Measurements from ENCODE around the gene SCCPDH.

Gene SCCPDH

DNA sequence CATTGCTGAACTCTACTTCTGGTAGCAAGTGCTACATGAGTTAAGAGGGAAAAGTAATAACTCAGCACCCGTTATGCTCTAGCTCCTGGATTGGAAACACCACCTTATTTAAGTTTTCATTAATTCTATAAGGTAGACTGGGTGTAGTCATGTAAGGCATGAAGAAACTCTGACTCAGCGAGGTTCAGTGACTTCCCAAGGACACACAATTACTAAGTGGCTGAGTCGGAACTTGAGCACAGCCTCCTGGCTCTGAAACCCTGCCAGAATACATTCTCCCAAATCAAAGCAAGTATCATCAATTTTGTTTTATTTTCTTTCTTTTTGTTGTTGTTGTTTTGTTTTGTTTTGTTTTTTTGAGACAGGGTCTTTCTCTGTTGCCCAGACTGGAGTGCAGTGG is 29.1 kb upstream of the SCCPDH start:
- TF ChIP-seq EZH2 (optimal IDR thresholded peaks at IDR 0.05; ENCODE audit: low read depth, low read length) (no peak), EZH2phosphoT487 (IDR thresholded peaks at IDR 0.05; ENCODE audit: low read length) (no peak)
- TF ChIP-seq, protein P1, sequence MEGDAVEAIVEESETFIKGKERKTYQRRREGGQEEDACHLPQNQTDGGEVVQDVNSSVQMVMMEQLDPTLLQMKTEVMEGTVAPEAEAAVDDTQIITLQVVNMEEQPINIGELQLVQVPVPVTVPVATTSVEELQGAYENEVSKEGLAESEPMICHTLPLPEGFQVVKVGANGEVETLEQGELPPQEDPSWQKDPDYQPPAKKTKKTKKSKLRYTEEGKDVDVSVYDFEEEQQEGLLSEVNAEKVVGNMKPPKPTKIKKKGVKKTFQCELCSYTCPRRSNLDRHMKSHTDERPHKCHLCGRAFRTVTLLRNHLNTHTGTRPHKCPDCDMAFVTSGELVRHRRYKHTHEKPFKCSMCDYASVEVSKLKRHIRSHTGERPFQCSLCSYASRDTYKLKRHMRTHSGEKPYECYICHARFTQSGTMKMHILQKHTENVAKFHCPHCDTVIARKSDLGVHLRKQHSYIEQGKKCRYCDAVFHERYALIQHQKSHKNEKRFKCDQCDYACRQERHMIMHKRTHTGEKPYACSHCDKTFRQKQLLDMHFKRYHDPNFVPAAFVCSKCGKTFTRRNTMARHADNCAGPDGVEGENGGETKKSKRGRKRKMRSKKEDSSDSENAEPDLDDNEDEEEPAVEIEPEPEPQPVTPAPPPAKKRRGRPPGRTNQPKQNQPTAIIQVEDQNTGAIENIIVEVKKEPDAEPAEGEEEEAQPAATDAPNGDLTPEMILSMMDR (IDR thresholded peaks at IDR 0.05; ENCODE audit: low read length) = no peak
- no peaks in the 10 kb centered on the region for H3F3A ChIP-seq (ENCODE audit: insufficient read depth, low read length)
- H4K20me1 ChIP-seq (ENCODE audit: insufficient read depth, low read length) = no peaks in the 10 kb centered on the region
- H3K9ac ChIP-seq (ENCODE audit: low read length) = no peak overlapping the region
- no peak overlapping the region for H3K4me2 ChIP-seq (ENCODE audit: low read depth, low read length)
- H3K27me3 ChIP-seq (replicated peaks; ENCODE audit: insufficient read depth, low read length) = no peaks in the 10 kb centered on the region
- H3K27ac ChIP-seq (ENCODE audit: low read length) = no peak overlapping the region
- H3K9me2 ChIP-seq (replicated peaks; ENCODE audit: insufficient read depth, low read length) = no peaks in the 10 kb centered on the region
- H3K36me3 ChIP-seq (replicated peaks; ENCODE audit: insufficient read depth, low read length) = no peaks in the 10 kb centered on the region
- no peaks in the 10 kb centered on the region for H3K9me3 ChIP-seq (replicated peaks; ENCODE audit: insufficient read depth, low read length)
- no peak overlapping the region for H3K4me3 ChIP-seq (ENCODE audit: low read length)
- no peaks in the 10 kb centered on the region for H3K79me2 ChIP-seq (ENCODE audit: low read length)
- DNase-seq = no peak
- peaks cover 6% of the 10 kb centered on the region; the same call in 1 of the 2 replicates for H3K4me1 ChIP-seq (ENCODE audit: low read length)
- H2AFZ ChIP-seq (ENCODE audit: low read length) = no peak overlapping the region

DNA sequence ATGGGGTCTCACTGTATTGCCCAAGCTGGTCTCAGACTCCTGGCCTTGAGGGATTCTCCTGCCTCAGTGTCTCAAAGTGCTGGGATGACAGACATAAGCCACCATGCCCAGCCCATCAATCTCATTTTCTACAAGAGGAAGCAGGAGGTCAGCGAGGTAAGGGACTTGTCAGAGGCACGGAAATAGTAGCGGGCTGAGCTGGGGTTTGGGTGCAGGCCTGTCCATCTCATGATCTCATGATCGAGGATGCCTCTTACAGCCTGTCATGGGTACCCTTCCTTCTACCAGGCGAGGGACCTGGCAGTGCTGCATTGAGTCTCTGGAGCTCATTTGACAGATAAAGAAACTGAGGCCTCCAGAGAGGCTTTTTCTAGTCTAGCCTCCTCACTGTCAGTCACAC is 28.5 kb upstream of the SCCPDH start:
- Histone ChIP-seq H3K27ac (ENCODE audit: low read length) (no peak overlapping the region), H2AFZ (ENCODE audit: low read length) (no peak overlapping the region), H3K27me3 (replicated peaks; ENCODE audit: insufficient read depth, low read length) (no peaks in the 10 kb centered on the region), H3K9me2 (replicated peaks; ENCODE audit: insufficient read depth, low read length) (no peaks in the 10 kb centered on the region), H3K9me3 (replicated peaks; ENCODE audit: insufficient read depth, low read length) (no peaks in the 10 kb centered on the region), H3K4me3 (ENCODE audit: low read length) (no peak overlapping the region), H3K9ac (ENCODE audit: low read length) (no peak overlapping the region), H3K4me2 (ENCODE audit: low read depth, low read length) (no peak overlapping the region), H3K4me1 (ENCODE audit: low read length) (peaks cover 6% of the 10 kb centered on the region; the same call in 1 of the 2 replicates), H3K79me2 (ENCODE audit: low read length) (no peaks in the 10 kb centered on the region), H4K20me1 (ENCODE audit: insufficient read depth, low read length) (no peaks in the 10 kb centered on the region), H3K36me3 (replicated peaks; ENCODE audit: insufficient read depth, low read length) (no peaks in the 10 kb centered on the region), H3F3A (ENCODE audit: insufficient read depth, low read length) (no peaks in the 10 kb centered on the region)
- no peak for TF ChIP-seq EZH2phosphoT487 (IDR thresholded peaks at IDR 0.05; ENCODE audit: low read length)
- TF ChIP-seq EZH2 (optimal IDR thresholded peaks at IDR 0.05; ENCODE audit: low read depth, low read length) = no peak
- TF ChIP-seq, protein P1 (IDR thresholded peaks at IDR 0.05; ENCODE audit: low read length) = no peak
- no peak for DNase-seq

DNA sequence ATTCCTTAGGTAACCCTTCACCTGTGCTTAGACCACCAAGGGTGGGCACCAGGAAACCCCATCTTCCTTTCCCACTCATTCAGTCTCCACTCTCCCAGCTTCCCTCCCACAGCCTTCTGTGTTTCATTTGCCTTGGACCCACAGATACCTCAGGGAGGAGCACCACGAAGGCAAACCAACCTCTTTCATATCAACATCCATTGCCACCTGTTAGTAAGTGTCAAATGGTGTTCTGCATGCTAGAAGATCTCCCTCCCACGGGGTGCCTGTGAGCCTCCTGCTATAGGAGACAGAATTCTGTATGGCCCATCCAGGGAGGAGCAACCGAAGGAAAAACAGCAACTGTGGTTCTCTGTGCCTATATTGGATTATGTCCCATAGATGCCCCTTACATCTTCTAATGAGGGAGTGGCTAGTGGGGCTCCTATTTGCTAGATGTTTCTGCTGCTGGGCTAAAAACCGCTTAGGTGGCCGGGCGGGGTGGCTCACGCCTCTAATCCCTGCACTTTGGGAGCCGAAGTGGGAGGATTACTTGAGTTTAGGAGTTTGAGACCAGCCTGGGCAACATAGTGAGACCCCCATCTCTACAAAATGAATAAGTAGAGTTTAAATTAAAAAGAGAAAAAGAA is 25.6 kb upstream of the SCCPDH start:
- Histone ChIP-seq H3F3A (ENCODE audit: insufficient read depth, low read length) (no peaks in the 10 kb centered on the region), H3K4me3 (ENCODE audit: low read length) (peak overlapping the region; percentile 19; the same call in 1 of the 2 replicates), H3K9me3 (replicated peaks; ENCODE audit: insufficient read depth, low read length) (no peaks in the 10 kb centered on the region), H4K20me1 (ENCODE audit: insufficient read depth, low read length) (no peaks in the 10 kb centered on the region), H3K36me3 (replicated peaks; ENCODE audit: insufficient read depth, low read length) (no peaks in the 10 kb centered on the region), H3K9ac (ENCODE audit: low read length) (peak overlapping the region; percentile 36; the same call in 1 of the 2 replicates), H3K79me2 (ENCODE audit: low read length) (no peaks in the 10 kb centered on the region), H3K4me2 (ENCODE audit: low read depth, low read length) (peak overlapping the region; percentile 81), H3K27ac (ENCODE audit: low read length) (peak overlapping the region; percentile 40; the same call in 1 of the 2 replicates), H2AFZ (ENCODE audit: low read length) (peak overlapping the region; percentile 75), H3K4me1 (ENCODE audit: low read length) (peaks cover 6% of the 10 kb centered on the region; the same call in 1 of the 2 replicates), H3K9me2 (replicated peaks; ENCODE audit: insufficient read depth, low read length) (no peaks in the 10 kb centered on the region), H3K27me3 (replicated peaks; ENCODE audit: insufficient read depth, low read length) (no peaks in the 10 kb centered on the region)
- TF ChIP-seq EZH2 (optimal IDR thresholded peaks at IDR 0.05; ENCODE audit: low read depth, low read length) (no peak), EZH2phosphoT487 (IDR thresholded peaks at IDR 0.05; ENCODE audit: low read length) (no peak)
- TF ChIP-seq, protein P1 (IDR thresholded peaks at IDR 0.05; ENCODE audit: low read length) = no peak
- DNase-seq = no peak

All from MM.1S (cell line).